Ishikawa (cell line): Measurements from ENCODE around the gene SLIT3.

Experiments
- CEBPB ChIP-seq: IDR thresholded peaks from 2 replicates; pipeline ENCODE4 v1.6.1; 2012
- CREB1 ChIP-seq: IDR thresholded peaks from 2 replicates; pipeline ENCODE4 v1.6.1; 2012; ENCODE audit warnings: low read depth
- EGR1 ChIP-seq: IDR thresholded peaks from 2 replicates; pipeline ENCODE4 v1.6.1; 2012
- EP300 ChIP-seq: IDR thresholded peaks from 2 replicates; pipeline ENCODE4 v1.6.1; 2012; ENCODE audit warnings: borderline replicate concordance
- FOXM1 ChIP-seq: IDR thresholded peaks from 2 replicates; pipeline ENCODE4 v1.6.1; 2012; ENCODE audit warnings: low read depth, borderline replicate concordance
- NFIC ChIP-seq: IDR thresholded peaks from 2 replicates; pipeline ENCODE4 v1.6.1; 2012
- RAD21 ChIP-seq: IDR thresholded peaks from 2 replicates; pipeline ENCODE4 v1.6.1; 2012; ENCODE audit warnings: low read depth
- TAF1 ChIP-seq: IDR thresholded peaks from 2 replicates; pipeline ENCODE4 v1.6.1; 2012; ENCODE audit warnings: low read depth, mild to moderate bottlenecking
- TCF12 ChIP-seq: IDR thresholded peaks from 2 replicates; pipeline ENCODE4 v1.6.1; 2012; ENCODE audit warnings: low read depth
- TEAD4 ChIP-seq: IDR thresholded peaks from 2 replicates; pipeline ENCODE4 v1.6.1; 2012
- YY1 ChIP-seq: IDR thresholded peaks from 2 replicates; pipeline ENCODE4 v1.6.1; 2012; ENCODE audit warnings: low read depth
- TF ChIP-seq, protein P1 (sequence below): IDR thresholded peaks from 2 replicates; pipeline ENCODE4 v1.6.1; 2012; ENCODE audit warnings: low read depth, mild to moderate bottlenecking
- TF ChIP-seq, protein P2 (sequence below): IDR thresholded peaks from 2 replicates; pipeline ENCODE4 v1.6.1; 2012
- TF ChIP-seq, protein P3 (sequence below): IDR thresholded peaks from 2 replicates; pipeline ENCODE4 v1.6.1; 2012

DNA sequence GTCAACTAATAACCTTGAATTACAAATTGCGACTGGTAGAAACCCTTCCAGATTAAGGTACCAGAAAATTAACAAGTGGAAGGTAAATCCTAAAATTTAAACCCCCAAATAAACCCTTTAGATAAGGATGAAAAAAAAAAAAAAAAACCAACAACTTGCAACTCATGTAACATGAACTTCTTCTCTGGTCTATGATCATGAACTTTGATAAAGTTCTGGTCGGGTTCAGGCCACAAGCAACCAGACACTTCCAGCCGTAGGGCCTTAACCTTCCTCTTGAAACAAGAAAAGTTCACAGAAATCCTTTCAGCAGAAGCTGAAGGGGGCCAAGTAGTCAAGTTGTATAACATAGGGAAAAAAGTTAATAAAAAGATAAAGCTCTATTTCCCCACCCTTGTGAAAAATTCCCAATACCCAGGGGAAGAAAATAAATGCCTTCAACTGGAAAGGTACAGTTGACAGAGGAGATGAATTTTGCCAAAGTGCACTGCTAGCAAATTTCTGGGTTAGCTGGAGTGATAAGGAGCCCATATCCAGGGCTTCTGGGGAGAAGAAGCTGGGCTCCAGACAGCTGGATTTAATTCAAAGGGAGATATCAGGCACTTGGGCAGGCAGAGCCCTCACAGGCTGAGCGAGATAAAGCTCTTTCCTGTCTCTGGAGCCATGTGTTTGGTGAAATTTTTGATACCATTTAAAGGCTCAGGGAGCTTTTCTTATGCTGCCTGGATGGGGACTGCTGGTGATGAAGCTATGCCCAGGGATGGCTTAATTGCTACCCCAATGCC lies 487.6 kb downstream of the SLIT3 start:
- TF ChIP-seq, protein P1, sequence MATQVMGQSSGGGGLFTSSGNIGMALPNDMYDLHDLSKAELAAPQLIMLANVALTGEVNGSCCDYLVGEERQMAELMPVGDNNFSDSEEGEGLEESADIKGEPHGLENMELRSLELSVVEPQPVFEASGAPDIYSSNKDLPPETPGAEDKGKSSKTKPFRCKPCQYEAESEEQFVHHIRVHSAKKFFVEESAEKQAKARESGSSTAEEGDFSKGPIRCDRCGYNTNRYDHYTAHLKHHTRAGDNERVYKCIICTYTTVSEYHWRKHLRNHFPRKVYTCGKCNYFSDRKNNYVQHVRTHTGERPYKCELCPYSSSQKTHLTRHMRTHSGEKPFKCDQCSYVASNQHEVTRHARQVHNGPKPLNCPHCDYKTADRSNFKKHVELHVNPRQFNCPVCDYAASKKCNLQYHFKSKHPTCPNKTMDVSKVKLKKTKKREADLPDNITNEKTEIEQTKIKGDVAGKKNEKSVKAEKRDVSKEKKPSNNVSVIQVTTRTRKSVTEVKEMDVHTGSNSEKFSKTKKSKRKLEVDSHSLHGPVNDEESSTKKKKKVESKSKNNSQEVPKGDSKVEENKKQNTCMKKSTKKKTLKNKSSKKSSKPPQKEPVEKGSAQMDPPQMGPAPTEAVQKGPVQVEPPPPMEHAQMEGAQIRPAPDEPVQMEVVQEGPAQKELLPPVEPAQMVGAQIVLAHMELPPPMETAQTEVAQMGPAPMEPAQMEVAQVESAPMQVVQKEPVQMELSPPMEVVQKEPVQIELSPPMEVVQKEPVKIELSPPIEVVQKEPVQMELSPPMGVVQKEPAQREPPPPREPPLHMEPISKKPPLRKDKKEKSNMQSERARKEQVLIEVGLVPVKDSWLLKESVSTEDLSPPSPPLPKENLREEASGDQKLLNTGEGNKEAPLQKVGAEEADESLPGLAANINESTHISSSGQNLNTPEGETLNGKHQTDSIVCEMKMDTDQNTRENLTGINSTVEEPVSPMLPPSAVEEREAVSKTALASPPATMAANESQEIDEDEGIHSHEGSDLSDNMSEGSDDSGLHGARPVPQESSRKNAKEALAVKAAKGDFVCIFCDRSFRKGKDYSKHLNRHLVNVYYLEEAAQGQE: no peak
- TF ChIP-seq RAD21: no peak
- TF ChIP-seq, protein P2, sequence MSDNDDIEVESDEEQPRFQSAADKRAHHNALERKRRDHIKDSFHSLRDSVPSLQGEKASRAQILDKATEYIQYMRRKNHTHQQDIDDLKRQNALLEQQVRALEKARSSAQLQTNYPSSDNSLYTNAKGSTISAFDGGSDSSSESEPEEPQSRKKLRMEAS: no peak
- TF ChIP-seq CEBPB: no peak
- no peak for TF ChIP-seq YY1
- TF ChIP-seq FOXM1: no peak
- no peak for TF ChIP-seq TEAD4
- no peak for TF ChIP-seq CREB1
- TF ChIP-seq TAF1: no peak
- TF ChIP-seq, protein P3, sequence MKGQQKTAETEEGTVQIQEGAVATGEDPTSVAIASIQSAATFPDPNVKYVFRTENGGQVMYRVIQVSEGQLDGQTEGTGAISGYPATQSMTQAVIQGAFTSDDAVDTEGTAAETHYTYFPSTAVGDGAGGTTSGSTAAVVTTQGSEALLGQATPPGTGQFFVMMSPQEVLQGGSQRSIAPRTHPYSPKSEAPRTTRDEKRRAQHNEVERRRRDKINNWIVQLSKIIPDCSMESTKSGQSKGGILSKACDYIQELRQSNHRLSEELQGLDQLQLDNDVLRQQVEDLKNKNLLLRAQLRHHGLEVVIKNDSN: no peak
- TF ChIP-seq EGR1: no peak
- no peak for TF ChIP-seq NFIC
- no peak for TF ChIP-seq EP300
- no peak for TF ChIP-seq TCF12
